Left kidney (tissue), 2 donors: ENCODE results near the gene RPL7L1. TPM values are rescaled to one million over a fixed set of nuclear protein-coding genes. Genes with fewer than 3 reads are reported as not detected.

Source experiments
- DNase-seq: peaks from one replicate; pipeline ENCODE4 v3.0.0-alpha.2; 2013
- polyA plus RNA-seq: library from polyadenylated mRNA; unstranded; fragments of 120-200 nt; gene quantifications from one replicate; pipeline ENCODE4 v1.2.1, GENCODE V29; 2013; ENCODE audit not compliant: insufficient read length

RPL7L1 gene
- polyA plus RNA-seq, 1 donor: 138 TPM

GRCh38 chr6:42929821-42930360 is 50.5 kb downstream of the RPL7L1 start:
- DNase-seq: peak; percentile 57

DNA sequence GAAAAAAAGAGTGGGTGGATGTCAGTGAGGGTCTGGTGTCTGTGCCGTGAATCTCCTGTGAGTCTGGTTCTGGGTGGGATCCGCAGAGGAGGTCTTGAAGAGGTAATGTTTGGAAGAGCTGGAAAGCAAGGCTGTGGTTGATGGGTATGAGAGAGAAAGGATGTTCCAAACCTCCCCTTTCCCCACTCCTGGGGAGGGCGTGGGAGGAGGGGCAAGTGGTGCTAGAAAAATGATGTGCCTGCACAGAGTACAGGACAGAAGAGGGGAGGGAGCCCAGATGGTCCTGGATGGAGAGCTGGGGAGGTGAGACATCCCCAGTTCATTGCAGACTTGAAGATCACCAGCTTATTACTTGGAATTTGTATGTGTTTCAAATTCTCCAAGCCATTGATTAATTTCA is 53.0 kb downstream of the RPL7L1 start:
- DNase-seq: no peak

DNA sequence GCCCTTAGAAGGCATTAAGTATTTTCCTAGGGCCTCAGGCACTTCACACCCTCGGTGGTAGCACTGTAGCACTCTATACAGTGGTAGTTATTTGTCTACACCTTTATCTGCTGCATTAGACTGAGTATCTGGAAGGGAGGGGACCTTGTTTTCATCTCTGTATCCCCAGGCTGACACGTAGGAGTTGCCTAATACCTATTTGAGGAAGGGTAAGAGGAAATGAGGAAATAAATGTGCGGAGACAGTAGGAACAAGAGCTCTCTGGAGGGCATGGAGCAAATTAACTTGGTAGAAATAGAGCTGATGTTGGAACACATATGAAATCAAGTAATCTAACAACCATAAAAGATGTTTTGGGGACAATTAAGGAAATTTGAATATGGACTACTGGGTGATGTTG is 53.8 kb downstream of the RPL7L1 start:
- DNase-seq: no peak

- no peak for DNase-seq
Observed at GRCh38 chr6:42935322-42935721, 55.9 kb downstream of the RPL7L1 start.

- no peak for DNase-seq
Observed at GRCh38 chr6:42936398-42936797, 57.0 kb downstream of the RPL7L1 start.

GRCh38 chr6:42937548-42938427 is 58.4 kb downstream of the RPL7L1 start:
- no peak for DNase-seq

DNA sequence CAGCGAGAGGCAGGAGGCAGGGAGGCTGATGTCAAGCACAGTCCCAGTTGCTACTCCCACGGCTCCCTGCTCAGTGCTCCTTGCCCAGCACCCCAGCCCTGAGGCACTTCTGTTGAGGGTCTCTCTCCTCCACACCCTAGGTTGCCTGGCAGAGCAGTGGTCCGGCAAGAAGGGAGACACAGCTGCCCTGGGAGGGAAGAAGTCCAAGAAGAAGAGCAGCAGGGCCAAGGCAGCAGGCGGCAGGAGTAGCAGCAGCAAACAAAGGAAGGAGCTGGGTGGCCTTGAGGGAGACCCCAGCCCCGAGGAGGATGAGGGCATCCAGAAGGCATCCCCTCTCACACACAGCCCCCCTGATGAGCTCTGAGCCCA is 59.0 kb downstream of the RPL7L1 start:
- DNase-seq: no peak

GRCh38 chr6:42938987-42939809 is 59.8 kb downstream of the RPL7L1 start:
- no peak for DNase-seq

Other genes with a start within 250 kb of the RPL7L1 start
- gene PRPH2, start 157.0 kb upstream of the RPL7L1 start, polyA plus RNA-seq: 3.1 TPM
- gene TBCC, start 133.5 kb upstream of the RPL7L1 start, polyA plus RNA-seq: 19.0 TPM
- gene BICRAL, start 97.6 kb upstream of the RPL7L1 start, polyA plus RNA-seq: 17.4 TPM
- not detected for gene PTCRA, start 36.4 kb downstream of the RPL7L1 start, polyA plus RNA-seq
- gene CNPY3, start 49.9 kb downstream of the RPL7L1 start, polyA plus RNA-seq: 58.0 TPM
- 2.1 TPM for gene GNMT, start 81.1 kb downstream of the RPL7L1 start, polyA plus RNA-seq
- gene PEX6, start 99.6 kb downstream of the RPL7L1 start, polyA plus RNA-seq: 18.2 TPM
- 72.5 TPM for gene PPP2R5D, start 105.0 kb downstream of the RPL7L1 start, polyA plus RNA-seq
- gene MEA1, start 134.3 kb downstream of the RPL7L1 start, polyA plus RNA-seq: 76.7 TPM
- gene KLHDC3, start 134.6 kb downstream of the RPL7L1 start, polyA plus RNA-seq: 85.4 TPM
- 63.6 TPM for gene RRP36, start 142.0 kb downstream of the RPL7L1 start, polyA plus RNA-seq
- 49.7 TPM for gene CUL7, start 174.2 kb downstream of the RPL7L1 start, polyA plus RNA-seq
- gene MRPL2, start 179.8 kb downstream of the RPL7L1 start, polyA plus RNA-seq: 53.2 TPM
- gene KLC4, start 180.0 kb downstream of the RPL7L1 start, polyA plus RNA-seq: 72.4 TPM
- 213 TPM for gene PTK7, start 196.7 kb downstream of the RPL7L1 start, polyA plus RNA-seq